ENCODE data around the gene B4GALNT4.
A peak's percentile ranks its signal among the peaks of the same experiment; 100 is the strongest.

DNA sequence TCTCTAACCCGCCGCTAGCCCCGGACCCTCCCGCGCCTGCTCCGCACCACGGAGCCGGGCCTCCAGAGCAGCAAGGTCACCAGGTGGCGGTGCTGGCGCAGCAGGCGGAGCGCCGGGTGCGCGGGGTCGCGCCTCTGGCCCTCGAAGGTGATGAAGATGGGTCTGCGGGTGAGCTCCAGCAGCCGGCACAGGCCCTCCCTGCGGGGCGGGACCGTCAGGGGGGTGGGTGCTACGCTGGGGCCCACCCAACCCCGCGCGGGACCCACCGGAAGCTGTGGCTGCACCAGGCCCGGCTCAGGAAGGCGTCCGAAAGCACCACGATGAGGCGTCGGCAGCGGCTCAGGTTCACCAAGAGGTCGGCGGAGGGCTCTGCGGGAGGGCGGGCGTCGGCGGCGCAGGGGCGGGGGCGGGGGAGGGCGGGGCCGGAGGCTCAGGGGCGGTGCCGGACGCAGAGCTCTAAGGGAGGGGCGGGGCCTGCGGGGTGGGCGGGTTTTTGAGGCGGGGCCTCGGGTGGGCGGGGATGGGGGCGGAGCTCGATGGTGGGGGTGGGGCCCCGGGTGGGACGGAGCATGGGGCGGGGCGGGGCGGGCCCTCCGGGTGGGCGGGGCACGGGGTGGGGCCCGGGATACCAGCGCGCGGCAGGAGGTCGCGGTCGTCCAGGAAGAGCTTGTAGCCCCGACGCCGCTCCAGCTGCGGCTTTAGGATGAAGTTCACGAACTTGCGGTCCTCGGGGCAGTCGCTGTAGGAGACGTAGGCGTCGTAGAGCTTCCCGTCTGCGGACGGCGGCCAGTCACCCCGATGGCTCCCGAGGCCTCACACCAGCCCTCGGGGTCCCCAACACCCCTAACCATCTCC is 37.7 kb downstream of the B4GALNT4 start:
- TF ChIP-seq, protein P1, sequence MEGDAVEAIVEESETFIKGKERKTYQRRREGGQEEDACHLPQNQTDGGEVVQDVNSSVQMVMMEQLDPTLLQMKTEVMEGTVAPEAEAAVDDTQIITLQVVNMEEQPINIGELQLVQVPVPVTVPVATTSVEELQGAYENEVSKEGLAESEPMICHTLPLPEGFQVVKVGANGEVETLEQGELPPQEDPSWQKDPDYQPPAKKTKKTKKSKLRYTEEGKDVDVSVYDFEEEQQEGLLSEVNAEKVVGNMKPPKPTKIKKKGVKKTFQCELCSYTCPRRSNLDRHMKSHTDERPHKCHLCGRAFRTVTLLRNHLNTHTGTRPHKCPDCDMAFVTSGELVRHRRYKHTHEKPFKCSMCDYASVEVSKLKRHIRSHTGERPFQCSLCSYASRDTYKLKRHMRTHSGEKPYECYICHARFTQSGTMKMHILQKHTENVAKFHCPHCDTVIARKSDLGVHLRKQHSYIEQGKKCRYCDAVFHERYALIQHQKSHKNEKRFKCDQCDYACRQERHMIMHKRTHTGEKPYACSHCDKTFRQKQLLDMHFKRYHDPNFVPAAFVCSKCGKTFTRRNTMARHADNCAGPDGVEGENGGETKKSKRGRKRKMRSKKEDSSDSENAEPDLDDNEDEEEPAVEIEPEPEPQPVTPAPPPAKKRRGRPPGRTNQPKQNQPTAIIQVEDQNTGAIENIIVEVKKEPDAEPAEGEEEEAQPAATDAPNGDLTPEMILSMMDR (IDR thresholded peaks at IDR 0.05), result peak in 2 of 7 experiments; percentile 6 to 13
- no peak for TF ChIP-seq POLR2A (IDR thresholded peaks at IDR 0.05)
